GM23338 (cell line): ENCODE results near the gene RELL2.

Experiments
- CTCF ChIP-seq, 2 experiments: fragments of 200-600 bp in 1 of 2; sonication (generic) in 1 of 2; conservative IDR thresholded peaks; 2 replicates each; pipeline versions ENCODE4 v1.5.1 to v1.6.1; 2016 to 2017; ENCODE audit warnings: antibody characterized with exemption in 2 of 2, low read depth in 2 of 2, mild to moderate bottlenecking in 2 of 2, moderate library complexity in 1 of 2
- EZH2 ChIP-seq: fragments of 200-600 bp; sonication (generic); IDR thresholded peaks from one replicate; pipeline ENCODE4 v1.8.0; 2017; ENCODE audit warnings: antibody characterized with exemption, mild to moderate bottlenecking, low read depth; ENCODE audit not compliant: unreplicated experiment
- EZH2phosphoT487 ChIP-seq: fragments of 200-600 bp; sonication (generic); IDR thresholded peaks from one replicate; pipeline ENCODE4 v1.8.1; 2018; ENCODE audit warnings: antibody characterized with exemption; ENCODE audit not compliant: unreplicated experiment
- JUNB ChIP-seq: IDR thresholded peaks from one replicate; pipeline ENCODE4 v1.6.1; 2016; ENCODE audit warnings: antibody characterized with exemption; ENCODE audit not compliant: unreplicated experiment
- POLR2AphosphoS5 ChIP-seq: IDR thresholded peaks from 2 replicates; pipeline ENCODE4 v1.6.1; 2016; ENCODE audit warnings: antibody characterized with exemption, low read depth
- REST ChIP-seq: IDR thresholded peaks from one replicate; pipeline ENCODE4 v1.6.1; 2018; ENCODE audit warnings: antibody characterized with exemption; ENCODE audit not compliant: unreplicated experiment

- TF ChIP-seq CTCF (conservative IDR thresholded peaks at IDR 0.05; ENCODE audit: low read depth in 2 of 2) (peak; percentile 60 to 71), REST (peak; percentile 82), EZH2phosphoT487 (no peak), POLR2AphosphoS5 (peak; percentile 37), JUNB (no peak), EZH2 (no peak)
These were observed 1.1 kb downstream of the RELL2 start for GRCh38 chr5:141637767-141638419.
